ENCODE results near the gene RNF32.

Gene RNF32

DNA sequence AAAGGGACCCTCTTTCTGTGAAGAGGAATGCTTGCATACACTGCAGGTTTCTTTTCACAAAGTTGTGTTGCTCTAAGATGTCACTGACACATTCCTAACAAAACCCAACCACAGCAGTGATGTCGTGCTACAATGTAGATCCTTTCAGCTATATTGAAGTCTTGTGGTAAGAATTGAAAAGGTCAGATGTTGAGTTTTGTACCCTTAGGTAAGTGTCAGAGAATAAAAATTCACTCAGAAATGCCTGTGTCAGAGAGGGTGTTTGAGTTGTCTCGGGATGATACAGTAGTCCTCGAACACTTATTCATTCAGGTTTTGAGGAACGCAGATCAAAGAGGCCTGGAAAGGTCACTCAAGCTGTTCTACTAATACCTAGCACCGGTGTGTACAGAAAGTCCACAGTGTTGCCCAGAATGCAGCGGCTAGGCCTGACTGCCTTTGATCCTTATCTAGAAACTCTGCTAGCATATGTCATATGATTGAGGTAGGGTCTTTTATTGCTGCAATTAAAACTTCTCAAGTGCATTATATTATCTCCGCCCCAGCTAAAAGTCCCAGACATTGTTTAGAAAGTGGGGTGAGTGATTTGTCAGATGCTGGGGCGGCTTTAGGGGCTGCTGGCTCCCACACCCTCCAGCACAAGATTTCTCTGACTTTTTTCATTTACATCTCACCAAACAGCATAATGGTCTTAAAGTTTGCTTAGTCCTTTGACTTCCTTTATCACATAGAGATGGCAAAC is 26.0 kb downstream of the RNF32 start:
- H3K9ac ChIP-seq (ENCODE audit: low read length), result no peak overlapping the region
- H3K9me3 ChIP-seq (ENCODE audit: control insufficient read depth, low read length), result no peaks in the 10 kb centered on the region
- H3K4me3 ChIP-seq (ENCODE audit: low read length), result no peak overlapping the region
- peaks cover 6% of the 10 kb centered on the region for H3K4me1 ChIP-seq (ENCODE audit: control insufficient read depth, insufficient read depth, low read length)
- DNase-seq (ENCODE audit: low read depth), result no peak
- H3K27me3 ChIP-seq (replicated peaks; ENCODE audit: control insufficient read depth, insufficient read depth, low read length), result no peaks in the 10 kb centered on the region
- H3K36me3 ChIP-seq (ENCODE audit: control insufficient read depth, insufficient read depth, low read length, severe bottlenecking), result no peaks in the 10 kb centered on the region

DNA sequence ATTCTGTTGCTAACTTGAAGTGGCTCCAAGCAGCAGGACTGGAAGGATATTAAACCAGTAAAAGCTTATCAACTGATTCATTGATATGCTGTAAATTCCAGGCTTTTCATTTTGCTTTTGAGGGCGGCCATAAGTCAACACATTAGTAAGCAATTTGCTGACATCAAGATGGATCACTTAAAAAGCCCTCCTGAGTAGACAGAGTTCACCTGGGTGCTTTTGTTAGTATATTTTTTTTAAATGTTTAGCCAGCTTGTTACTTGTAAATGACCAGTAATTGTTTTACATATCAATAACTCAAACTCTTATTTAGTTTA is 26.5 kb downstream of the RNF32 start:
- Histone ChIP-seq H3K36me3 (ENCODE audit: control insufficient read depth, insufficient read depth, low read length, severe bottlenecking) (no peaks in the 10 kb centered on the region), H3K27me3 (replicated peaks; ENCODE audit: control insufficient read depth, insufficient read depth, low read length) (no peaks in the 10 kb centered on the region), H3K9me3 (ENCODE audit: control insufficient read depth, low read length) (no peaks in the 10 kb centered on the region), H3K4me3 (ENCODE audit: low read length) (no peak overlapping the region), H3K9ac (ENCODE audit: low read length) (no peak overlapping the region), H3K4me1 (ENCODE audit: control insufficient read depth, insufficient read depth, low read length) (peaks cover 6% of the 10 kb centered on the region)
- no peak for DNase-seq (ENCODE audit: low read depth)

DNA sequence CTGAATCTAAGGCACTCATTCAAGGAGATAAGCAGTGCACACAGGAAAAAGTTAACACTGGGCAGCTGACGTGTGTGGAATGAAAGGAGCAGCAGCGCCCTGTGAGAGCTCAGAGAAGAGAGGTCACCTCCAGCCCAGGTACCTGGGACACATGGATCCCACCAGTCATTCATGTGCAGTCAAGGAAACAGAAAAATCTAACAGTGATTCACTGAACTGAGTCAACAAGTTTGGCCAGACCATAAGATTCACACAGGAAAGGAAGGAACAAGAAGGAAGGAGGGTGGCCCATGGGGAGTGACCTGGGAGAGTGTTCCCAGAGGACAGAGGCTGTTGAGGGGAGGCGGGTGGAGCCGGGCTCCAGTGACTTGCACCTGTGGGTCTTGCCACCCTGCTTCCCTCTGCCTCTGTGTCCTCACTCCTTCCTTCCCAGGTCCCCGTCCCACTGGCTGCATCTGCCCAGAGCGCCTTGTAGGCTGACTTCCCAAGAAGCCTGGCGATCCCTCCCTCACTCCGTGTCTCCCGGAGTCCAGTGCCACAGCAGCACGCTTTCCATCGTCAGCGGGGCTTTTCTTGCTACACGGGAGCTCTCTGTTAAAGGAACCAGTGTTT is 27.7 kb downstream of the RNF32 start:
- no peak overlapping the region for H3K9ac ChIP-seq (ENCODE audit: low read length)
- no peak for DNase-seq (ENCODE audit: low read depth)
- no peaks in the 10 kb centered on the region for H3K27me3 ChIP-seq (replicated peaks; ENCODE audit: control insufficient read depth, insufficient read depth, low read length)

DNA sequence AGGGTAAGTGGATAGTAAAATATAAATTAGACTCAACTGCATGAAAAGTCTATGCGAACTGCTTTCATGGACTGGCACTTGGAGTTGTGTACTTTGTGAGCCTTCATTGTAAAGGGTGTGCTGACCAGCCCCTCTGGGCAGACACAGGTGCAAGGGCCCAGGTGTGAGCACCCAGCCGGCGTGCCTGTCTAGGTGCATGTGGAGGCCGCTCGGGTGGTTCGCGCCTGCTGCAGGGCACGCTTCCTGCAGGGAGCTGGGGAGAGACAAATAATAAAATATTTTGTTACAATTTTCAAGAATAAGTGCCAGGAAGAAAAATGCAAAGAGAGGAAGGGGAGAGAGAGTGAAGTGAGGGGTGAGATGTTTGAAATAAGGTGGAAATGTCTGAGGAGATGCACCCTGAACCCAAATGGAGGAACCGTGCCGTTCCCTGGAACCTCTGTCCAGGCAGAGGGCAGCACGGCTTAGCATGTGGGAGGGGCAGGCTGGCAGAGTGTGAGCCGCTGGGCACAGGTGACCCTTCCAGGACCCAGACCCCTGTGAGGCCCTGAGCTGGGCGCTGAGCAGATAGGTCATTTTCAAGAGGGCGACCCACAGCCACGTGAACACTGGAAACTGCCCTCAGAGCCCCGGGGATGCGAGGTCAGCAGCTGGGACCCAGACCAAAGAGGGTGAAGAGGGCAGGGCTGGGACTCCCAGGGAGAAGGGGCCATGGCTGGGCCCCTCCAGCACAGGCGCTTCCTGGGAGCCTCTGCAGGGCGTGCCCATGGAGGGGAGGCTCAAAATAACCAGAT is 28.7 kb downstream of the RNF32 start:
- Histone ChIP-seq H3K4me1 (ENCODE audit: control insufficient read depth, insufficient read depth, low read length) (no peaks in the 10 kb centered on the region), H3K27me3 (replicated peaks; ENCODE audit: control insufficient read depth, insufficient read depth, low read length) (no peaks in the 10 kb centered on the region), H3K9me3 (ENCODE audit: control insufficient read depth, low read length) (no peaks in the 10 kb centered on the region), H3K36me3 (ENCODE audit: control insufficient read depth, insufficient read depth, low read length, severe bottlenecking) (no peaks in the 10 kb centered on the region), H3K9ac (ENCODE audit: low read length) (no peak overlapping the region), H3K4me3 (ENCODE audit: low read length) (no peak overlapping the region)
- no peak for DNase-seq (ENCODE audit: low read depth)

More for the DNA sequence above, 27.7 kb downstream of the RNF32 start:
- no peaks in the 10 kb centered on the region for H3K9me3 ChIP-seq (ENCODE audit: control insufficient read depth, low read length)
- H3K36me3 ChIP-seq (ENCODE audit: control insufficient read depth, insufficient read depth, low read length, severe bottlenecking), result no peaks in the 10 kb centered on the region
- no peak overlapping the region for H3K4me3 ChIP-seq (ENCODE audit: low read length)
- H3K4me1 ChIP-seq (ENCODE audit: control insufficient read depth, insufficient read depth, low read length), result peaks cover 6% of the 10 kb centered on the region

DNA sequence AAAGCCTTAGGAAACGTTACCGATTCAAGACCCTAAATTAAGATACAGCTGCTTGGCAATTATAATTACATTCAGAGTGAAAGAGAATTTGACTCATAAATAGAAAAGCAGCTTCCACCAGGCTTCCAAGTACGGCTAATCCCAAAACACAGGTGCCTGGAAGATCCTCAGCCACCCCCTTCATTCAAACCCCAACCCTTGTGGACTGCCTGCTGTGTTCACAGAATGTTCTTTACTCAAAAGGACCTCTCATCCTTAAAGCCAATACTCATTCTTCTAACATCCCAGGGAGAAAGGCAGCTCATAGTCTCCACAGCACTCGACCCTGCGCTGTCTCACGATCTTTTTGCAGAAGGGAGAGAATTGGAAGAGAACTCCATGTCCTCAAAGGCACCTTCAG is 32.9 kb downstream of the RNF32 start:
- no peak overlapping the region for H3K9ac ChIP-seq (ENCODE audit: low read length)
- no peaks in the 10 kb centered on the region for H3K9me3 ChIP-seq (ENCODE audit: control insufficient read depth, low read length)
- H3K4me3 ChIP-seq (ENCODE audit: low read length), result no peak overlapping the region
- peaks cover 15% of the 10 kb centered on the region for H3K36me3 ChIP-seq (ENCODE audit: control insufficient read depth, insufficient read depth, low read length, severe bottlenecking)
- DNase-seq (ENCODE audit: low read depth), result no peak
- no peaks in the 10 kb centered on the region for H3K27me3 ChIP-seq (replicated peaks; ENCODE audit: control insufficient read depth, insufficient read depth, low read length)
- H3K4me1 ChIP-seq (ENCODE audit: control insufficient read depth, insufficient read depth, low read length), result no peaks in the 10 kb centered on the region

DNA sequence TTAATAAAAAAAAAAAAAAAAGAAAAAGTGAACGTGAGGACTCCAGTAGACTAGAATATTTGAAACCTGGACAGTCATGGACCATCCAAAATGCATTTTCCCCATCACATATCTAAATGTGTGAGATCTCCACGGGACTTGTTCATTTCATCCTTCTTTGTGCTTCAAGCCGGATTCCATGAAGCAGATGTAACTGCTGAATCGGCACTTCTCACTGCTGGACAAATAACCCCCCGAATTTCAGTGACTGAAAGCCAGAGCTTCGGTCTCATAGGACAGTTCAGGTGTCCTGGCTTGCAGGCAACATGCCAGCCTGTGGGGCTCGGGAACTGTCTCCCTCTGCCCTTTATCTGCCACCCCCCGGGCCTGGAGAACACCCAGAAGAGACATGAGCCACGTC is 33.3 kb downstream of the RNF32 start:
- no peak overlapping the region for H3K9ac ChIP-seq (ENCODE audit: low read length)
- no peak for DNase-seq (ENCODE audit: low read depth)
- H3K9me3 ChIP-seq (ENCODE audit: control insufficient read depth, low read length), result no peaks in the 10 kb centered on the region
- H3K36me3 ChIP-seq (ENCODE audit: control insufficient read depth, insufficient read depth, low read length, severe bottlenecking), result peaks cover 18% of the 10 kb centered on the region
- H3K27me3 ChIP-seq (replicated peaks; ENCODE audit: control insufficient read depth, insufficient read depth, low read length), result no peaks in the 10 kb centered on the region
- H3K4me3 ChIP-seq (ENCODE audit: low read length), result no peak overlapping the region
- no peaks in the 10 kb centered on the region for H3K4me1 ChIP-seq (ENCODE audit: control insufficient read depth, insufficient read depth, low read length)

DNA sequence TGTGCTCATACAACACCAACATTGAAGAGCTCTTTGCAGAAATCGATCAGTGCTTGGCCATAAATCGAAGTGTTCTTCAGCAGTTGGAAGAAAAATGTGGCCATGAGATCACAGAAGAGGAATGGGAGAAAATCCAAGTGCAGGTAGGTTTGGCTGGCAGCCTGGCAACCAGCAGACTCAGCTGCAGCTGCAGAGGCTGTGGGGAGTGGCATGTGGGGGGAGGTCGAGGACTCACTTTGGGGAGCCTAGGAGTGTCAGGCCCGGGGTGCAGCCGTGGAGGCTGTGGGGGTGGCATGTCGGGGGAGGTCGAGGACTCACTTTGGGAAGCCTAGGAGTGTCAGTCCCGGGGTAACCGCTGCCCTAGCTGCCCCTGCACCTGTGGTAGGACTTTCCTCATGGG is 35.1 kb downstream of the RNF32 start:
- DNase-seq (ENCODE audit: low read depth), result no peak
- no peaks in the 10 kb centered on the region for H3K4me1 ChIP-seq (ENCODE audit: control insufficient read depth, insufficient read depth, low read length)
- H3K27me3 ChIP-seq (replicated peaks; ENCODE audit: control insufficient read depth, insufficient read depth, low read length), result no peaks in the 10 kb centered on the region
- H3K9ac ChIP-seq (ENCODE audit: low read length), result no peak overlapping the region
- H3K36me3 ChIP-seq (ENCODE audit: control insufficient read depth, insufficient read depth, low read length, severe bottlenecking), result peaks cover 24% of the 10 kb centered on the region
- no peak overlapping the region for H3K4me3 ChIP-seq (ENCODE audit: low read length)
- H3K9me3 ChIP-seq (ENCODE audit: control insufficient read depth, low read length), result no peaks in the 10 kb centered on the region

DNA sequence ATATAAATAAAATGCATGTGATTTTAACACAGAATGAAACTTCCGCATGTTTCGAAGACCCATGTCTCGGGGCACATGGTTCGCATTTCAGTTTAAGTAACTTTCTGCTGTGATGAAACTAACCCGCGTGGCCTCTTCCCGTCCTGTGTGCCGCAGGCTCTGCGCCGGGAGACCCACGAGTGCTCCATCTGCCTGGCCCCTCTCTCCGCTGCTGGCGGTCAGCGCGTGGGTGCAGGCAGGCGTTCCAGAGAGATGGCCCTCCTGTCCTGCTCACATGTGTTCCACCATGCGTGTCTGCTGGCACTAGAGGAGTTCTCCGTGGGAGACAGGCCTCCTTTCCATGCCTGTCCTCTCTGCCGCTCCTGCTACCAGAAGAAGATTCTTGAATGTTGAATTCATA is 35.7 kb downstream of the RNF32 start:
- no peak for DNase-seq (ENCODE audit: low read depth)
- H3K27me3 ChIP-seq (replicated peaks; ENCODE audit: control insufficient read depth, insufficient read depth, low read length), result no peaks in the 10 kb centered on the region
- H3K4me1 ChIP-seq (ENCODE audit: control insufficient read depth, insufficient read depth, low read length), result no peaks in the 10 kb centered on the region
- H3K36me3 ChIP-seq (ENCODE audit: control insufficient read depth, insufficient read depth, low read length, severe bottlenecking), result peaks cover 26% of the 10 kb centered on the region
- no peak overlapping the region for H3K4me3 ChIP-seq (ENCODE audit: low read length)
- H3K9ac ChIP-seq (ENCODE audit: low read length), result no peak overlapping the region
- no peaks in the 10 kb centered on the region for H3K9me3 ChIP-seq (ENCODE audit: control insufficient read depth, low read length)

DNA sequence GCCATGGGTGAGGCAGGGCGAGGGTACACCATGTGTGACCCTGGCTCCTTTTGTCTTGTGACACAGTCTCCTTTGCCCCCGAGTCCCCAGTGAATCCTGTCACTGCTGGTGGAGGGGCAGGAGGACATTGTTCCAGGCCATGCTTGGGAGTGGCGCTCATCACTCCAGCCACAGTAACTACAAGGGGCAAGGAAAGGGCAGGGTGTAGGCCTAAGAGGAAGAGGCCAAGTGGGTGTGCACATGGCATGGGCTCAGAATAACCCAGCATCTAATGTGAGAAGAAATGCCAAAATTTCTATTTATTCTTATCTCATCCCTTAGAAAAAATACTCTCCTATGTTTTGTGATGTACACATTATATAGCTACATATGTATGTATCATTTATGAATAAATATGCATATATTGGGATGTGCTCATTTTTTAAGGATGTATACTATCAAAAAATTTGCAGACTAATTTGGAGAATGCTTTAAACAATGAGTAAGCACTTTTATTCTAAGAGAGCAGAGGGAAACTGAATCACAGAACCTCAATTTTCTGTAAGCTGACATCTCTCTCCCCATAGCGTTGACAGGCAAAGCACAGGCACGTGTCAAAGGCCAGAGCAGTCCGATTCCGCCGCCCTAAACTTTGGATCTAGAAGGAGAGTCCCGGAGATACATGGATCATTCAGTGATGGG is 36.9 kb downstream of the RNF32 start:
- H3K36me3 ChIP-seq (ENCODE audit: control insufficient read depth, insufficient read depth, low read length, severe bottlenecking), result peaks cover 32% of the 10 kb centered on the region
- H3K27me3 ChIP-seq (replicated peaks; ENCODE audit: control insufficient read depth, insufficient read depth, low read length), result no peaks in the 10 kb centered on the region
- no peaks in the 10 kb centered on the region for H3K4me1 ChIP-seq (ENCODE audit: control insufficient read depth, insufficient read depth, low read length)
- no peak overlapping the region for H3K9ac ChIP-seq (ENCODE audit: low read length)
- no peaks in the 10 kb centered on the region for H3K9me3 ChIP-seq (ENCODE audit: control insufficient read depth, low read length)
- H3K4me3 ChIP-seq (ENCODE audit: low read length), result no peak overlapping the region
- no peak for DNase-seq (ENCODE audit: low read depth)

DNA sequence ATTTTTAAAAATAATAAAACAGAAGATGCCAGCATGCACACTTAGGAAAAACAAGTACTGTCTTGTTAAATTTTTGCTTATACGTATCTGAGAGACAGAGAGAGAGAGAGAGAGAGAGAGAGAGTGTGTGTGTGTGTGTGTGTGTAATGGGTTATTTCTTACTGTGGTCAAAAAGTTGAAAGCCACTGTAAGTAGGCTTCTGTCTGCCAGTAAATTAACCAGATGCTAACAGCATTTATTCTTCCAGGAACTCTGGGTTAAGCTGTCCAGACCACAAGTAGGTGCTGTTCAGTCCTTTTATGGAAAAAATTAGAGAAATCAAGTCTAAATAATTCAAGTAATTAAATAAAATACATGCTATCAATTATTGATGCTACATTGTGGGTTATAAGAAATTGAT is 39.7 kb downstream of the RNF32 start:
- no peaks in the 10 kb centered on the region for H3K27me3 ChIP-seq (replicated peaks; ENCODE audit: control insufficient read depth, insufficient read depth, low read length)
- H3K9me3 ChIP-seq (ENCODE audit: control insufficient read depth, low read length), result no peaks in the 10 kb centered on the region
- no peak overlapping the region for H3K9ac ChIP-seq (ENCODE audit: low read length)
- H3K36me3 ChIP-seq (ENCODE audit: control insufficient read depth, insufficient read depth, low read length, severe bottlenecking), result peaks cover 39% of the 10 kb centered on the region
- H3K4me1 ChIP-seq (ENCODE audit: control insufficient read depth, insufficient read depth, low read length), result no peaks in the 10 kb centered on the region
- DNase-seq (ENCODE audit: low read depth), result no peak
- H3K4me3 ChIP-seq (ENCODE audit: low read length), result no peak overlapping the region

DNA sequence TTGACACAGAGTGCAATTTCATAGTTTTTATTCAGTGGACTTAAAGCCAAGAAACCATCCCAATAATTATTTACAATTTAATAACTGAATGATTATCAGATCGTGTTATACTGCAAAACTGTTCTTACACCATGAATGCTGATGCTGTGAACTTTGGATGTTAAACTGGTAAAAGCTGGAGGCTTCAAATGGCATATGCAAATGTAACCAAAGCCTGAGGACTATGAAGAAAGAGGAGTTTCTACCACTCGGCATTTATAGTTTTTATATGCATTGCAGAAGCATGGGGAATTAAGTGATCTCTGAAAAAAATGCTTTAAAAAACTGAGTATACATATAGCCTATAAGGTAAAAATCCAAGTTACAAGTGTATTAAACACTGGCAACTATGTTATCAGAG is 42.4 kb downstream of the RNF32 start:
- H3K9me3 ChIP-seq (ENCODE audit: control insufficient read depth, low read length), result no peaks in the 10 kb centered on the region
- DNase-seq (ENCODE audit: low read depth), result no peak
- no peak overlapping the region for H3K4me3 ChIP-seq (ENCODE audit: low read length)
- no peaks in the 10 kb centered on the region for H3K4me1 ChIP-seq (ENCODE audit: control insufficient read depth, insufficient read depth, low read length)
- no peaks in the 10 kb centered on the region for H3K27me3 ChIP-seq (replicated peaks; ENCODE audit: control insufficient read depth, insufficient read depth, low read length)
- H3K36me3 ChIP-seq (ENCODE audit: control insufficient read depth, insufficient read depth, low read length, severe bottlenecking), result peaks cover 24% of the 10 kb centered on the region
- no peak overlapping the region for H3K9ac ChIP-seq (ENCODE audit: low read length)
